NCI-H446 (cell line): Measurements from ENCODE around the gene SGTB.
A peak's percentile ranks its signal among the peaks of the same experiment; 100 is the strongest.
"Not testable (repeated sequence)": the region's sequence is repeated elsewhere in the genome, so short reads cannot be mapped to it uniquely, and the experiment has no call there.

Source experiments
- DNase-seq, 2 experiments: peaks; one replicate each; lab custom pipeline; 2025; lab: John Stamatoyannopoulos, UW

Gene SGTB

GRCh38 chr5:65668696-65669095 is 53.2 kb downstream of the SGTB start:
- no peak for DNase-seq

GRCh38 chr5:65663804-65664521 is 57.9 kb downstream of the SGTB start:
- no peak for DNase-seq

DNA sequence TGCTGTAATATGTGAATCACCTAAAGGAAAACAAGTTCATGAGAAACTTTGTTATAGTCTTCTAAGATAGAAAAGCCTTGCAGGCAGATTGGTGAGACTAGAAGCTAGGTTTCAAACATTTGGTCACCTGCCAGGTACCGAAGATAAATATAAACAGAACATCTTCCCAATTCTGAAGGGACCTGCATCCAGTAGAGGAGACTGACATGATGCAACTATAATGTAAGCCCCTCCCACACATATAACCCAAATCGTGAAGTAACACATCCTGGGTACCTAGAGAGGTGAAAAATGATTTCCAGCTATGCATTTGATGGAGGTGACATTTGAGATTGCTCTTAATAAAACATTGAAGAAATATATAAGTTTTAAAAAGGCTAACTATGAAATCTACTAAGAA is 67.2 kb downstream of the SGTB start:
- DNase-seq = no peak

- no peak for DNase-seq
Observed at GRCh38 chr5:65651144-65651543, 70.8 kb downstream of the SGTB start.

DNA sequence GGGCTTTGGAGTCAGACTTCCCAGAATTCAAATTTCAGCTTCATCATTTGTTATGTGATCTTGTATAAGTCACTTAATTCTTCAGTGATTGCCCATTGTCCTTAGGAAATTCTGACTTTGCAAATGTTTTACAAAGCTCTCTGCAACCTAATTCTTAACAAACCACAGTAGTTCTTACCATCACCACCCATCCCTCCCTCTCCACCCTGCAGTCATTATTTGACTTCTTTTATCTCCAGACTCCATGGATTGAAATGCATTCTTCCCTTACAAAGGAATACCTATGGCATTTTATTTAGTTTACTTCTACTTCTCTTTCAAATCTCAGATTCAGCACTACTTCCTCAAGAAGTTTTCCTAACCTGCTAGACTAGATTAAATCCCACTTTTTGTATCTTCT is 74.0 kb downstream of the SGTB start:
- DNase-seq = no peak

GRCh38 chr5:65646938-65647337 is 75.0 kb downstream of the SGTB start:
- no peak for DNase-seq

DNA sequence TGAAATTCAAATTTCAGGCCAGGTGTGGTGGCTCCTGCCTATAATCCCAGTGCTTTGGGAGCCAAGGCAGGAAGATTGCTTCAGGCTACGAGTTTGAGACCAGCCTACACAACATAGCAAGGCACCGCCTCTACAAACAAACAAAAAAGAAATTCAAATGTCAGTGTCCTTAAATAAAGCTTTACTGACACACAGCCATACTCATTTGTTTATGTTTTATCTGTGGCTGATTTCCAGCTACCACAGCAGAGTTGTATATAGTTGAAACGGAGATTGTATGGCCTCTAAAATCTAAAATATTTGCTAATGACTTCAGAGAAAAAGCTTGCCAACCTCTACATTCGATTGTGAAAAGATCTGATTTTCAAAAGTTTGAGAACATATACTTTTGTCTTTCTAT is 81.7 kb downstream of the SGTB start:
- DNase-seq = no peak

DNA sequence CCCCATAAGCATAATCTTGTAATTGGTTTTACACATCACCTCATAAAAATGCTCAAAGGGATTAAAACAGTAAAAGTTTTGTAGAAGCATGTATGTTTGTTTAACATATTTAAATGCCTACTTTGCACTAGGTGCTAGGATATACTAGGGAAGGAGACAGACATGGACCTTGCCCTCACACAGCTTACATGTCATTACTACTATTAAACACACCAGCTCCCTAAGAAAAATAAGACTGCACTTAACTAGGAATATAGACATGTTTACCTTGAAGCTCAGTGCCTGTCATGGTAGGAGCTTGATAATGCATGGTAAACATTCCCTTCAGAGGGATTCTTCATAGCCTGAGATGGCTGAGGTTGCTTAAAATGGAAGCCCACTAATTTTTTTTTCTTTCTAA is 90.9 kb downstream of the SGTB start:
- no peak for DNase-seq

GRCh38 chr5:65625743-65626142 is 96.2 kb downstream of the SGTB start:
- DNase-seq = no peak

DNA sequence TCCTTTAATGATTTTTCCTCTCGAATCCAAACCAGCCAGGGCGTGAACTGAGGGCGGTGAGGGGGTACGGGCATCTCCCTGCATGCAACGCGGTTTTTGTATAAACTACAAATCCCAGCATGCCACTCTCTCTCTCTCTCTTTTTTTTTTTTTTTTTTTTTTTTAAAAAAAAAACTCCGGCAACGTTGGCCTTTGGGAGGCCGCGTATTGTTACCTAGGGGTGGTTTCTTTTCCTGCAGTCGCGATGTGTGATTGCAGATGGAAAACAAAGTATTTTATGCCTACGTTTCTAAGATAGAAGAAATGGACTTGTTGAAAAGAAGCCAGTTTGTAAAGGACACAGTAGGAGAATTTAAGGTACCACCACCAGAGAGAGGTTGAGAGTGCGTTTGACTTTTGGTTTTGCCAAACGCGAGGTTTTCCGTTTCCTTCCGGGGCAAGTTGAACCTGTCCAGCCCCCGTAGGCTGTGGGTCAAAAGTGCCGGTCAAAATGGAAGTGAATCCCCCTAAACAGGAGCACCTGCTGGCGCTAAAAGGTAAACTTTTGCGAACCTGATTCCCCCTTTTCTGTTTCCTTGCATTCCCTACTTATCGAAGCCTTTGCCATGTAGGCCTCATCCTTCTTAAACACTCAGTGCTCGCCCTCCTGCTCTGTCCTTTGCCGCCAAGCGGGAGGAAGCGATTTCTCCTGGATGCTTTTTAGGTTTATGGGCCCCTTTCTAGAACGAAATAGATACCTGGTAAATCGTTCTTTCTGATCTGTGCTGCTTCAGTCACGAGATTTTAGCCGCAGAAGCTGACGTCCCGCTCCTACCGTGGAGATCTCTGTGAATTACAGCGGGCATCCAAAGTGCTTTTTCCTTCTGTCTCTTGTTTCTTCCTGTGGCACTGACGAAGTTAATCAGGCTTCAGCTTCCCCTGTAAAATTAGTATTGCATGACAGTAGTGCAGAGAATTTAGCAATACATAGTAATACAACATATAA is 97.0 kb downstream of the SGTB start, which contains the start of the genes SHLD3 and TRAPPC13:
SHLD3 (plus strand) TSS at position 457 of the 985 bp plus-strand sequence. CDS start 4,561 bp downstream, outside the sequence.
TRAPPC13 (plus strand) TSS at position 457 of the 985 bp plus-strand sequence; CDS start at position 491, 34 bp downstream.
- peak; percentile 89 to 93 for DNase-seq

DNA sequence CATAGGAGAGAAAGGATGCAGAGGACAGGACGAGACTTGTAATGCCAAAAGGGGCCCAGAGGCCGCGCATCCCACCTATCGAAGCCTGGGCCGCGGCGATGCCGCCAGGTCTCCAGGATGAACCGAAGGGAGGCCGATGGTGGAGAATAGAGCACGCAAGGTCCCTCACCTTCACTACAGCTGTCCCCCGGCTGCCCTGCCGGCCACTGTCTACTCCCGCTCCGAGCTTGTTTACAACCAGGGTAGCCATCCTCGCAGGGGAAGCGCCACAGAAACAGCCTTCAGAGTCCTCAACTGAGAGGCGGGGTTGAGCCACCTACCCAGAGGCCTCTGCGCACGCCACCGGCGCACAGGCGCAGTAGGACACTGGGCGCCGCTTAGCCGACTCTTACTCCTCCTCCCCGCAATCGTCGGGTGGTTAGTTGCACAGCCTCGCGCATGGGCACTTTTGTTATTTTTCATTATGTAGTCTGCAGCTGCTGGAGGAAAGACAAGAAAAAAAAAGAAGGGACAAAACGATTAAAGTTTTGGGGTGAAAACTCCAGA is 97.8 kb downstream of the SGTB start, which contains the start of gene TRIM23:
TRIM23 (minus strand) TSS at position 309 of the 546 bp plus-strand sequence; CDS start at position 250, 59 bp downstream.
- peak; percentile 93 for DNase-seq

- DNase-seq = no peak
Observed at GRCh38 chr5:65623482-65623881, 98.4 kb downstream of the SGTB start.

DNA sequence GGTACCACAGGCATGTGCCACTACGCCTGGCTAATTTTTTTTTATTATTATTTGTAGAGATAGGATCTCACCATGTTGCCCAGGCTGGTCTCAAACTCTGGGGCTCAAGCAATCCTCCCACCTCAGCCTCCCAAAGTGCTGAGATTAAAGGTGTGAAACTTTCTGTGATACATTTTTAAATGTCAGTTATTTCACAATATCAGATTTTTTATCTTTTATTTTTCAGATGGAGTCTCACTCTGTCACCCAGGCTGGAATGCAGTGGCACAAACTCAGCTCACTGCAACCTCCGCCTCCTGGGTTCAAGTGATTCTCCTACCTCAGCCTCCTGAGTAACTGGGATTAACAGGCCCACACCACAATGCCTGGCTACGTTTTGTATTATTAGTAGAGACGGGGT is 99.9 kb downstream of the SGTB start:
- not testable (repeated sequence) for DNase-seq

DNA sequence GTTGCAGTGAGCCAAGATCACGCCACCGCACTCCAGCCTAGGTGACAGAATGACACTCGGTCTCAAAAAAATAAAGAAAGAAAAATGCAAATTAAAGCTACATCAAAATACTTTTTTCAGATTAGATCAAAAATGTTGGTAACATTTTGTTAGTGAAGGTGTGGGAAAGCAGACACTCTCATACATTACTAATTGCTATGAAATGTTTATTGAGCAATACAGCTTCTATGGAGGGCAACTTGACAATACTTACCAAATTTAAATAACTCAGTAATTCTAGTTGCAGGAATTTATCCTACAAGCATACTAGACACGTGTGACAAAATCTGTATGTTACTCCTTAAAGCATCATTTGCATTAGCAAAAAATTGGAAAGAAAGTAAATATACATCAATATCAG is 101.9 kb downstream of the SGTB start:
- DNase-seq = no peak
